Measurements from ENCODE around the gene TXNDC12. TPM values are rescaled to one million over a fixed set of nuclear protein-coding genes. Genes with fewer than 3 reads are reported as not detected.
"Not testable (repeated sequence)": the region's sequence is repeated elsewhere in the genome, so short reads cannot be mapped to it uniquely, and the experiment has no call there.

TXNDC12 gene
- total RNA-seq, 5 donors from 2014 or later (not counting 1 experiment from before 2014, with no cell fraction given) = 26.1 to 44.8 (median 40.3) TPM

DNA sequence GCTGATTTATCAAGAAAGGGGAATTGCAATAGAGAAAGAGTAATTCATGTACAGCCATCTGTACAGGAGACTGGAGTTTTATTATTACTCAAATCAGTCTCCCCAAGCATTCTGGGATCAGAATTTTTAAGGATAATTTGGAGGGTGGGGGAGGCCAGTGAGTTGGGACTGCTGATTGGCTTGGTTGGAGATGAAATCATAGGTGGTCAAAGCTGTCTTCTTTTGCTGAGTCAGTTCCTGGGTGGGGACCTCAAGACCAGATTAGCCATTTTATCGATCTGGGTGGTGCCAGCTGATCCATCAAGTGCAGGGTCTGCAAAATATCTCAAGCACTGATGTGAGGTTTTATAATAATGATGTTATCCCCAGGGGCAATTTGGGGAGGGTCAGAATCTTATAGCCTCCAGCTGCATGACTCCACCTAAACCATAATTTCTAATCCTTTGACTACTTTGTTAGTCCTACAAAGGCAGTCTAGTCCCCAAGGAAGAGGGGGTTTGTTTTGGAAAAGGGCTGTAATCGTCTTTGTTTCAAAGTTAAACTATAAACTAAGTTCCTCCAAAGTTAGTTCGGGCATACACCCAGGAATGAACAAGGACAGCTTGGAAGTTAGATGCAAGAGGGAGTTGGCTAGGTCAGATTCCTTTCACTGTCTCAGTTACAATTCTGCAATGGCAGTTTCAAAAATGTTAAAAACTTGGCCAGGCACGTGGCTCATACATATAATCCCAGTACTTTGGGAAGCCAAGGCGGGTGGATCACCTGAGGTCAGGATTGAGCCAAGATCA, 47.6 kb downstream of the TXNDC12 start:
- no peak for DNase-seq
- Mint-ChIP-seq H3K36me3 (no peaks in the 10 kb centered on the region), H3K4me3 (no peak overlapping the region), H3K4me1 (no peaks in the 10 kb centered on the region), H3K27ac (no peak overlapping the region), H3K9me3 (no peaks in the 10 kb centered on the region), H3K27me3 (peaks cover 23 to 38% of the 10 kb centered on the region in 2 donors)
- POLR2A ChIA-PET = no interaction called here
- H3K27ac ChIP-seq (ENCODE audit: low read length) = no peak overlapping the region
- H3K4me3 ChIP-seq (ENCODE audit: control insufficient read depth in 1 of 2, extremely low read depth in 1 of 2, low read length in 1 of 2) = no peak overlapping the region
- no peaks in the 10 kb centered on the region for H3K9me3 ChIP-seq
- CTCF ChIA-PET = interaction anchor here in 1 of 2 donors (0.6 to 0.8 kb wide), 2 partner anchors 17 to 23 kb away, joined by 3 to 4 read pairs; partner anchors contain the start of gene RAB3B
- H3K27me3 ChIP-seq (replicated peaks in 1 of 2; ENCODE audit: control insufficient read depth in 2 of 2, extremely low read depth in 1 of 2, insufficient read depth in 2 of 2, low read length in 1 of 2) = peaks cover 4 to 6% of the 10 kb centered on the region in 2 experiments
- no peak for ATAC-seq (replicated peaks in 1 of 4)
- no peaks in the 10 kb centered on the region for H3K4me1 ChIP-seq (ENCODE audit: control insufficient read depth in 1 of 2, extremely low read depth in 1 of 2, insufficient read depth in 2 of 2, low read length in 2 of 2)
- no peaks in the 10 kb centered on the region for H3K36me3 ChIP-seq (ENCODE audit: control insufficient read depth in 2 of 2, extremely low read depth in 1 of 2, insufficient read depth in 1 of 2, low read length in 1 of 2)
- 63% methylated on average over 1 of the region's 5 CpGs for WGBS (ENCODE audit: insufficient coverage)

DNA sequence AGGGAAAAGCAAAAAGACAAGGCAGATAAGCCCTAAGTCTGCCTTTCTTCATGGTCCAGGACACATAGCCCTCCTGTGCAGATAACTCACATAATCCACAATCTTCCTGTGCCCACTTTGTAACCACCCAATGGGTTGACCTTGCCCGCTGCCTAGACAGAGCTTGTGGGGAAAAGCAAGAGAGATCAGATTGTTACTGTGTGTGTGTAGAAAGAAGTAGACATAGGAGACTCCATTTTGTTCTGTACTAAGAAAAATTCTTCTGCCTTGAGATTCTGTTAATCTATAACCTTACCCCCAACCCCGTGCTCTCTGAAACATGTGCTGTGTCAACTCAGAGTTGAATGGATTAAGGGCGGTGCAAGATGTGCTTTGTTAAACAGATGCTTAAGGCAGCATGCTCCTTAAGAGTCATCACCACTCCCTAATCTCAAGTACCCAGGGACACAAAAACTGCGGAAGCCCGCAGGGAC, 48.9 kb downstream of the TXNDC12 start:
- H3K4me3 Mint-ChIP-seq; H3K27me3 ChIP-seq (replicated peaks in 1 of 2; ENCODE audit: control insufficient read depth in 2 of 2, extremely low read depth in 1 of 2, insufficient read depth in 2 of 2, low read length in 1 of 2); ATAC-seq (replicated peaks in 1 of 4); CTCF ChIA-PET; DNase-seq; H3K4me3 ChIP-seq (ENCODE audit: control insufficient read depth in 1 of 2, extremely low read depth in 1 of 2, low read length in 1 of 2); POLR2A ChIA-PET; H3K9me3 ChIP-seq; H3K9me3 Mint-ChIP-seq; H3K36me3 ChIP-seq (ENCODE audit: control insufficient read depth in 2 of 2, extremely low read depth in 1 of 2, insufficient read depth in 1 of 2, low read length in 1 of 2); H3K27ac Mint-ChIP-seq; H3K4me1 ChIP-seq (ENCODE audit: control insufficient read depth in 1 of 2, extremely low read depth in 1 of 2, insufficient read depth in 2 of 2, low read length in 2 of 2); H3K4me1 Mint-ChIP-seq; H3K27ac ChIP-seq (ENCODE audit: low read length); H3K36me3 Mint-ChIP-seq: not testable (repeated sequence)
- H3K27me3 Mint-ChIP-seq = peaks cover 23 to 40% of the 10 kb centered on the region in 2 donors
- WGBS (ENCODE audit: insufficient coverage) = no CpG with 5 or more reads among the region's 5 CpGs

DNA sequence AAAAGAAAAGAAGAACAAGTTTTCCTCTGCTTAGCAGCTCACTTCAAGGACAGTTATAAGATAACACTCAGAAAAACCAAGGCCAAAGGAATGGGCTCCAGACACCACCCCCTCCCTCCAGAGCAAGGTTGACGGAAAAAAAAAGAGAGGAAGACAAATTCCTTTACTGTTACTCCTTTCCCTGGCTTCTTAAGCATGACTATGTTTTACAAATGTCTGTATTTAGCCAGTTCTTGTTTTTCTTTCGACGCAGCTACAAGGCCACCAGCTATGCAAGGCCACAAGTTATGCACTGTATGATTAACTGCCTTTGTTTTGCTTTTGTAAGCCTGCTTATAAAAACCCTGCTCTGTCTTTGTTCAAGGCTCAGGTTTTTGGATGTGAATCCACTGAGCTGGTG, 49.4 kb downstream of the TXNDC12 start:
- CTCF ChIA-PET = interaction anchor here in 1 of 2 donors (0.5 to 0.8 kb wide), 2 partner anchors 71 to 109 kb away, joined by 3 to 4 read pairs; no protein-coding TSS in a partner anchor
- H3K27ac ChIP-seq (ENCODE audit: low read length); H3K27me3 ChIP-seq (replicated peaks in 1 of 2; ENCODE audit: control insufficient read depth in 2 of 2, extremely low read depth in 1 of 2, insufficient read depth in 2 of 2, low read length in 1 of 2); H3K36me3 Mint-ChIP-seq; H3K9me3 ChIP-seq; H3K36me3 ChIP-seq (ENCODE audit: control insufficient read depth in 2 of 2, extremely low read depth in 1 of 2, insufficient read depth in 1 of 2, low read length in 1 of 2); POLR2A ChIA-PET; H3K4me3 ChIP-seq (ENCODE audit: control insufficient read depth in 1 of 2, extremely low read depth in 1 of 2, low read length in 1 of 2); H3K27ac Mint-ChIP-seq; H3K9me3 Mint-ChIP-seq; DNase-seq; ATAC-seq (replicated peaks in 1 of 4); H3K4me1 Mint-ChIP-seq; H3K4me3 Mint-ChIP-seq; H3K4me1 ChIP-seq (ENCODE audit: control insufficient read depth in 1 of 2, extremely low read depth in 1 of 2, insufficient read depth in 2 of 2, low read length in 2 of 2): not testable (repeated sequence)
- peaks cover 23 to 40% of the 10 kb centered on the region in 2 donors for H3K27me3 Mint-ChIP-seq
- WGBS (ENCODE audit: insufficient coverage) = 40% methylated on average over 1 of the region's 3 CpGs

DNA sequence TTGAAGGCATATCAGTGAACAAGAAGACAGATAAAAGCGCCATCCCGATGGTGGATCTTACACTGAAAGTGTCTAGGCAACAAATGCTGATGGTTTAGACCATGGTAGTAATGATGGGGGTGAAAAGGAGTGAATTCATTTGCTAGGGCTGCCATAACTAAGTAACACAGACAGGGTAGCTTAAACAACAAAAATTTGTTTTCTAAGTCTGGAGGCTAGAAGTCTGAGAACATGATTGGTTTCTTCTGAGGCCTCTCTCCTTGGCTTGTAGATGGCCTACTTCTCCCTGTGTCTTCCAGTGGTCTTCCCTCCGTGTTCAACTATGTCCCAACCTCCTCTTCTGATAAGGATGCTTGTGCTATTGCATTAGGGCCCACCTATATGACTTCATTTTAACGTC, 51.1 kb downstream of the TXNDC12 start:
- DNase-seq = no peak
- CTCF ChIA-PET = interaction anchor here in 1 of 2 donors (0.6 kb wide), 1 partner anchor 107 kb away, joined by 3 read pairs; no protein-coding TSS in a partner anchor
- WGBS (ENCODE audit: insufficient coverage) = 44% methylated on average over 2 of the region's 4 CpGs

DNA sequence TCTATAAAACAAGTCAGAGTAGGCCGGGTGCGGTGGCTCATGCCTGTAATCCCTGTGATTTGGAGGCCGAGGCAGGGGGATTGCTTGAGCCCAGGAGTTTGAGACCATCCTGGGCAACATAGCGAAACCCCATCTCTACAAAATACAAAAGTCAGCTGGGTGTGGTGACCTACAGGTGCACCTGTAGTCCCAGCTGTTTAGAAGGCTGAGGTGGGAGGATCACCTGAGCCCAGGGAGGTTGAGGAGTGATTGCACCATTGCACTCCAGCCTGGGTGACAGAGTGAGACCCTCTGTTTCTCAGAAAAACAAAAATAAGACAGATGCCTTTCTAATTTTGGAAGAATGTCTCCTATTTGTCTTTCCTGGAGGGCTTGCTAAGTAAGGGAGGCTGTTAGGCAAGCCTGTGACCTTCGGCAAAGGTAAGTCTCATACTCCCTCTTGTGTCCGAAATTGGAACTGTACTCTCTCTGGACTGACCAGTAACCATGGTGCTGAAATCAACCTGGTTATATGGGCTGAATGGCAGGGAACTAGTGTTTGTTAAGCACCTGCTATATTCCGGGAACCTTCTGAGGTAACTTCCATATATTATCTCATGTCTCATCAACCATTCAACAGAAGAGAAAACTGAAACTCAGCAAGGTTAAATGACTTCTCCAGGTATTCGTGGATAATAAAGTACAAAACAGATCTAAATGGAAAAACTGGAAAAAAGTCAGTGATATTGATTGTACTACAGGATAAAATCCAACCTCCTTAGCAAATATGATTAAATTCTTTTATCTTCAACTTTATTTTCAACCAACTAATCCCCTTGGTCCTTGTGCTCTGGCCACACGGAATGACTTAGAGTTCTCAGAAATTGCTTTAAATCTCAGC, 52.7 kb downstream of the TXNDC12 start:
- Histone ChIP-seq H3K36me3 (ENCODE audit: control insufficient read depth in 2 of 2, extremely low read depth in 1 of 2, insufficient read depth in 1 of 2, low read length in 1 of 2) (no peaks in the 10 kb centered on the region), H3K27me3 (replicated peaks in 1 of 2; ENCODE audit: control insufficient read depth in 2 of 2, extremely low read depth in 1 of 2, insufficient read depth in 2 of 2, low read length in 1 of 2) (peaks cover 3 to 5% of the 10 kb centered on the region in 2 experiments), H3K4me3 (ENCODE audit: control insufficient read depth in 1 of 2, extremely low read depth in 1 of 2, low read length in 1 of 2) (no peak overlapping the region), H3K9me3 (no peaks in the 10 kb centered on the region), H3K27ac (ENCODE audit: low read length) (no peak overlapping the region), H3K4me1 (ENCODE audit: control insufficient read depth in 1 of 2, extremely low read depth in 1 of 2, insufficient read depth in 2 of 2, low read length in 2 of 2) (no peaks in the 10 kb centered on the region)
- Mint-ChIP-seq H3K27ac (no peak overlapping the region), H3K36me3 (no peaks in the 10 kb centered on the region), H3K27me3 (peaks cover 19 to 35% of the 10 kb centered on the region in 2 donors), H3K9me3 (no peaks in the 10 kb centered on the region), H3K4me3 (no peak overlapping the region), H3K4me1 (no peaks in the 10 kb centered on the region)
- DNase-seq (peak in 23 of 35 experiments; percentile 4 to 87 (median 25)), ATAC-seq (replicated peaks in 1 of 4) (peak; percentile 84 to 90 (median 85))
- ChIA-PET CTCF (interaction anchor here in 1 of 2 donors (0.5 kb wide), 1 partner anchor 104 kb away, joined by 4 read pairs; no protein-coding TSS in a partner anchor), POLR2A (no interaction called here)
- WGBS (ENCODE audit: insufficient coverage) = 20% methylated on average over 3 of the region's 9 CpGs

More for the DNA sequence above, 51.1 kb downstream of the TXNDC12 start:
- Histone ChIP-seq H3K27me3 (replicated peaks in 1 of 2; ENCODE audit: control insufficient read depth in 2 of 2, extremely low read depth in 1 of 2, insufficient read depth in 2 of 2, low read length in 1 of 2) (peaks cover 4 to 6% of the 10 kb centered on the region in 2 experiments), H3K27ac (ENCODE audit: low read length) (no peak overlapping the region), H3K9me3 (no peaks in the 10 kb centered on the region), H3K4me3 (ENCODE audit: control insufficient read depth in 1 of 2, extremely low read depth in 1 of 2, low read length in 1 of 2) (no peak overlapping the region), H3K36me3 (ENCODE audit: control insufficient read depth in 2 of 2, extremely low read depth in 1 of 2, insufficient read depth in 1 of 2, low read length in 1 of 2) (no peaks in the 10 kb centered on the region), H3K4me1 (ENCODE audit: control insufficient read depth in 1 of 2, extremely low read depth in 1 of 2, insufficient read depth in 2 of 2, low read length in 2 of 2) (no peaks in the 10 kb centered on the region)
- Mint-ChIP-seq H3K9me3 (no peaks in the 10 kb centered on the region), H3K27me3 (peaks cover 23 to 38% of the 10 kb centered on the region in 2 donors), H3K4me3 (no peak overlapping the region), H3K4me1 (no peaks in the 10 kb centered on the region), H3K27ac (no peak overlapping the region), H3K36me3 (no peaks in the 10 kb centered on the region)
- POLR2A ChIA-PET = no interaction called here
- ATAC-seq (replicated peaks in 1 of 4) = no peak

DNA sequence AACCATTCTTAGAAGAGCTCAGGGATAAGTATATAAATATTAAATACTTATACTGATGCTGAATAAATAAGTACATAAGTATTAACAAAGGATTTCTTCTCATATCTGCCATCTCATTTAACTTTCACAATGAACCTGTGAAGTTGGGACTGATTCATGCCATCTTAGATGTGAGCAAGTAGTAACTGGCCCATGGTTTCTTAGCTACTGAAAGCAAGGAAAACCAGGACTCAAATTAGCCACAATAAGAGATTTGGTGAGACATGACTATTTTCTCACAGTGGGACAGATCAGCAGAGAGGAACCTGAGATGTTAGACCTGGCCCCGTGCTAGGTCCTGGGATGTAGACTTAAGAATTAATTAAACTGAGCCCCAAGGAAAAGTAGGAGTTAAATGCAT, 56.3 kb downstream of the TXNDC12 start:
- POLR2A ChIA-PET = no interaction called here

More for the DNA sequence above, 56.3 kb downstream of the TXNDC12 start:
- no peaks in the 10 kb centered on the region for H3K36me3 ChIP-seq (ENCODE audit: control insufficient read depth in 2 of 2, extremely low read depth in 1 of 2, insufficient read depth in 1 of 2, low read length in 1 of 2)
- H3K4me3 Mint-ChIP-seq = no peak overlapping the region
- no peaks in the 10 kb centered on the region for H3K9me3 Mint-ChIP-seq
- H3K27me3 ChIP-seq (replicated peaks in 1 of 2; ENCODE audit: control insufficient read depth in 2 of 2, extremely low read depth in 1 of 2, insufficient read depth in 2 of 2, low read length in 1 of 2) = peaks cover 2 to 12% of the 10 kb centered on the region in 2 experiments
- peaks cover 8 to 22% of the 10 kb centered on the region in 2 donors for H3K27me3 Mint-ChIP-seq
- ATAC-seq (replicated peaks in 1 of 4) (no peak), DNase-seq (no peak)
- H3K4me3 ChIP-seq (ENCODE audit: control insufficient read depth in 1 of 2, extremely low read depth in 1 of 2, low read length in 1 of 2) = no peak overlapping the region
- no peak overlapping the region for H3K27ac Mint-ChIP-seq
- no peaks in the 10 kb centered on the region for H3K4me1 ChIP-seq (ENCODE audit: control insufficient read depth in 1 of 2, extremely low read depth in 1 of 2, insufficient read depth in 2 of 2, low read length in 2 of 2)
- H3K9me3 ChIP-seq = no peaks in the 10 kb centered on the region
- H3K4me1 Mint-ChIP-seq = no peaks in the 10 kb centered on the region
- 57% methylated on average over 1 of the region's 1 CpG for WGBS (ENCODE audit: insufficient coverage)
- no peak overlapping the region for H3K27ac ChIP-seq (ENCODE audit: low read length)
- H3K36me3 Mint-ChIP-seq = no peaks in the 10 kb centered on the region
- CTCF ChIA-PET = interaction anchor here in 1 of 2 donors (1.1 kb wide), 1 partner anchor 102 kb away, joined by 5 read pairs; no protein-coding TSS in a partner anchor

Data from T-cell (primary cell).